ENCODE data around the gene CHST8. TPM values are rescaled to one million over a fixed set of nuclear protein-coding genes. Genes with fewer than 3 reads are reported as not detected.

The CHST8 gene
- total RNA-seq, 2 experiments from 2014 or later = not detected

- no peaks in the 10 kb centered on the region for H3K9me3 Mint-ChIP-seq
- POLR2A ChIA-PET = no interaction called here
- no peaks in the 10 kb centered on the region for H3K4me1 Mint-ChIP-seq
- ATAC-seq (ENCODE audit: low read depth) (no peak), DNase-seq (no peak)
- no peaks in the 10 kb centered on the region for H3K36me3 Mint-ChIP-seq
- no peak overlapping the region for H3K27ac Mint-ChIP-seq
- no peak overlapping the region for H3K4me3 Mint-ChIP-seq
- peaks cover 45% of the 10 kb centered on the region for H3K27me3 Mint-ChIP-seq
Observed at GRCh38 chr19:33622809-33623511, 1.2 kb downstream of the CHST8 start.

- Mint-ChIP-seq H3K27me3 (peaks cover 38% of the 10 kb centered on the region), H3K9me3 (no peaks in the 10 kb centered on the region), H3K4me1 (no peaks in the 10 kb centered on the region), H3K27ac (no peak overlapping the region), H3K36me3 (no peaks in the 10 kb centered on the region), H3K4me3 (no peak overlapping the region)
- POLR2A ChIA-PET = no interaction called here
- DNase-seq = no peak
- no peak for ATAC-seq (ENCODE audit: low read depth)
Observed at GRCh38 chr19:33624586-33624985, 2.8 kb downstream of the CHST8 start.

DNA sequence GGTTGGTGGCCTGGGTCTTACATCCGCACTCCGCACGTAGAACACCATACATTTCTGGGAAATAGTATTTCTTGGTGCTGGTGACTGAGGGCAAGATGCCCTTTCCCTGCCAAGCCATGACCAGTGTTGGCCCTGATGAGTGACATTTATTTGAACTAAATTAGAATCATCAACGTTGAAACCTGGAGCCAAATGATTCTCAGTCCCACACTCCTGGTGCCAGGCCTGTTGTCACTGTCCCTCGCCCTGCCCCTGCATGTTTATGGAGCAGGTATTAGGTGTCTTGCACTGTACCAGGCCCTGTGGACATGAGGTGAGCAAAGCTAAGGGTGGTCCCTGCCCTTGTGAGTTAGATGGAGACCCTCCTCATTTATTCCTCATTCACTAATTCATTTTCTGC, 5.8 kb downstream of the CHST8 start:
- ATAC-seq (ENCODE audit: low read depth) (no peak), DNase-seq (no peak)
- H3K27me3 Mint-ChIP-seq = peaks cover 26% of the 10 kb centered on the region
- H3K36me3 Mint-ChIP-seq = no peaks in the 10 kb centered on the region
- POLR2A ChIA-PET = no interaction called here
- H3K9me3 Mint-ChIP-seq = no peaks in the 10 kb centered on the region
- no peaks in the 10 kb centered on the region for H3K4me1 Mint-ChIP-seq
- H3K4me3 Mint-ChIP-seq = no peak overlapping the region
- no peak overlapping the region for H3K27ac Mint-ChIP-seq

DNA sequence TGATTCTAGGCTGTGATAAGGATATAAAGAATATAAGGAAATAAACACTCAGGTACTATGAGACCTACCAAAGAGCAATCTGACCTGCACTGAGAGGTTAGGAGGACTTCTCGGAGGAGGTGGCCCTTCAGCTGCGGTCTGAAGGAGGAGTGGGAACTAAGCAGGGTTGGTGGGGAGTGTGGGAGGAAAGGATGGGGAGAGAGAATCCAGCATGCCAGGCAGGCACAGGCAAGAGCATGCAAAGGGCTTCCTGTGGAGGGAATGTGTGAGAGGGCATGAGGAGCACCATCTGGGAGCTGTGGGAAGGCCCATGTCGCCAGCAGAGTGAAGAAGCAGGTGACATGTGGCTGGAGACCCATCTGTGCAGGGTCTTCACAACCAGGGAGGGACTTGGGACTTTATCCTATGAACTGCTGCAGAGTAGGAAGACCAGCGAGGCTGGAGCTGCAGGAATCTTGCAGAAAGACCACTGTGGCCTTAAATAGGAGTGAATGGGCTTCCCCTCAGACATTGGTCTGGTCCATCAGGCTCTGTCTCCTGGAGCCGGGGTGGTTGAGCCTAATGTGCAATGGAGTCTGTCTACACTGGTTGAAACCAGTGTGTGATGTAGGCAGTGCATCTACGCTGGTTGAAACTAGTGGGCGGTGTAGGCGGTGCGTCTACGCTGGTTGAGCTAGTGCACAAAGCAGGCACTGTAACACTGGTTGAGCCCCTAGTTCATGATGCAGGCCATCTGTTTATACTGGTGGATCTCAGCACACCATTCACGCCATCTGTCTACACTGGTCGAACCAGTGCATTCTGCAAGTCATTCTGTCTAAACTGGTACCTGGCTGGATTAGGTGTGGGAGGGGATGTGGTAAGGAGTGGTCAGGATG, 6.4 kb downstream of the CHST8 start:
- Mint-ChIP-seq H3K27me3 (peaks cover 20% of the 10 kb centered on the region), H3K4me3 (no peak overlapping the region), H3K9me3 (no peaks in the 10 kb centered on the region), H3K4me1 (no peaks in the 10 kb centered on the region), H3K27ac (no peak overlapping the region), H3K36me3 (no peaks in the 10 kb centered on the region)
- no peak for DNase-seq
- ATAC-seq (ENCODE audit: low read depth) = no peak
- POLR2A ChIA-PET = no interaction called here

- POLR2A ChIA-PET = no interaction called here
- ATAC-seq (ENCODE audit: low read depth) (no peak), DNase-seq (no peak)
- no peaks in the 10 kb centered on the region for H3K4me1 Mint-ChIP-seq
- H3K27me3 Mint-ChIP-seq = peaks cover 10% of the 10 kb centered on the region
- H3K36me3 Mint-ChIP-seq = no peaks in the 10 kb centered on the region
- H3K27ac Mint-ChIP-seq = no peak overlapping the region
- no peaks in the 10 kb centered on the region for H3K9me3 Mint-ChIP-seq
- H3K4me3 Mint-ChIP-seq = no peak overlapping the region
Observed at GRCh38 chr19:33628921-33629825, 7.4 kb downstream of the CHST8 start.

GRCh38 chr19:33629826-33630375, 8.1 kb downstream of the CHST8 start:
- Mint-ChIP-seq H3K27me3 (peaks cover 3% of the 10 kb centered on the region), H3K9me3 (no peaks in the 10 kb centered on the region), H3K36me3 (no peaks in the 10 kb centered on the region), H3K4me1 (no peaks in the 10 kb centered on the region), H3K4me3 (no peak overlapping the region), H3K27ac (no peak overlapping the region)
- POLR2A ChIA-PET = no interaction called here
- DNase-seq = no peak
- no peak for ATAC-seq (ENCODE audit: low read depth)

DNA sequence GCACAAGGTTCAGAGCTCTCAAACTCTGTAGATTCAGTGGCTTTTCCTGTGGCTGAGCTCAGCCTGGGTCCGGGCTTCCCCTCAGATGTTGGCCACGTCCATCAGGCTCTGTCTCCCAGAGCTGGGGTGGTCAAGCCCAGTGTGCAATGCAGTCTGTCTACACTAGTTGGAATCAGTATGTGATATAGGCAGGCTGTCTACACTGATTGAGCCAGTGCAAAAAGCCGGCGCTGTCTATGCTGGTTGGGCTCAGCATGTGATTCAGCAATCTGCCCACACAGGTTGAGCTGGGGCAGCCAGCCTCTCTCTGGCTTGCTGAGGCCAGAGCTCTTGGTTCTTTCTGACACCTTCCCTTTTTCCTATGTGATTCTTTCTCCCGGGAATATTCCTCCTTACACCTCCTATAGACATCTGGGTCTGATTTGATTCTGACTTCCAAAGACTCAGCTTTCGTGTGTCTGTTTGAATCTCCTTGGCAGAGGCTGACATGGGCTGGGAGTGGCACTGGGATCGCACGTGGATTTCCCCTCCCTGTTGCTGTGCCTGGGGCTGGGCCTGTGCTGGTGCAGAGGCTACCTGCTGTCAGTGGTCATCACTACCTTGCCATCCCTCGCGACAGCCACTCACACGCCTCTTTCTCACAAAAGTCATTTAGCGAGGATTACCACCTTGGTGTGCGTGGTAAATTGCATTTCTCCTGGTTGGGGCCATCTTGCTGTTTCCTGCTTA, 9.3 kb downstream of the CHST8 start:
- Mint-ChIP-seq H3K27me3 (no peaks in the 10 kb centered on the region), H3K4me3 (no peak overlapping the region), H3K9me3 (no peaks in the 10 kb centered on the region), H3K36me3 (no peaks in the 10 kb centered on the region), H3K4me1 (no peaks in the 10 kb centered on the region), H3K27ac (no peak overlapping the region)
- DNase-seq (no peak), ATAC-seq (ENCODE audit: low read depth) (no peak)
- POLR2A ChIA-PET = no interaction called here

GRCh38 chr19:33631609-33631973, 9.8 kb downstream of the CHST8 start:
- POLR2A ChIA-PET = no interaction called here
- no peak for DNase-seq
- H3K4me3 Mint-ChIP-seq = no peak overlapping the region

GRCh38 chr19:33634361-33635091, 12.8 kb downstream of the CHST8 start:
- POLR2A ChIA-PET = no interaction called here
- no peak for DNase-seq
- H3K9me3 Mint-ChIP-seq = peaks cover 2% of the 10 kb centered on the region
- no peak overlapping the region for H3K4me3 Mint-ChIP-seq
- H3K36me3 Mint-ChIP-seq = no peaks in the 10 kb centered on the region
- peaks cover 9% of the 10 kb centered on the region for H3K27me3 Mint-ChIP-seq
- no peak overlapping the region for H3K27ac Mint-ChIP-seq
- H3K4me1 Mint-ChIP-seq = no peaks in the 10 kb centered on the region
- no peak for ATAC-seq (ENCODE audit: low read depth)

More at GRCh38 chr19:33631609-33631973, 9.8 kb downstream of the CHST8 start:
- Mint-ChIP-seq H3K27ac (no peak overlapping the region), H3K9me3 (peaks cover 2% of the 10 kb centered on the region), H3K36me3 (no peaks in the 10 kb centered on the region), H3K27me3 (no peaks in the 10 kb centered on the region), H3K4me1 (no peaks in the 10 kb centered on the region)
- no peak for ATAC-seq (ENCODE audit: low read depth)

DNA sequence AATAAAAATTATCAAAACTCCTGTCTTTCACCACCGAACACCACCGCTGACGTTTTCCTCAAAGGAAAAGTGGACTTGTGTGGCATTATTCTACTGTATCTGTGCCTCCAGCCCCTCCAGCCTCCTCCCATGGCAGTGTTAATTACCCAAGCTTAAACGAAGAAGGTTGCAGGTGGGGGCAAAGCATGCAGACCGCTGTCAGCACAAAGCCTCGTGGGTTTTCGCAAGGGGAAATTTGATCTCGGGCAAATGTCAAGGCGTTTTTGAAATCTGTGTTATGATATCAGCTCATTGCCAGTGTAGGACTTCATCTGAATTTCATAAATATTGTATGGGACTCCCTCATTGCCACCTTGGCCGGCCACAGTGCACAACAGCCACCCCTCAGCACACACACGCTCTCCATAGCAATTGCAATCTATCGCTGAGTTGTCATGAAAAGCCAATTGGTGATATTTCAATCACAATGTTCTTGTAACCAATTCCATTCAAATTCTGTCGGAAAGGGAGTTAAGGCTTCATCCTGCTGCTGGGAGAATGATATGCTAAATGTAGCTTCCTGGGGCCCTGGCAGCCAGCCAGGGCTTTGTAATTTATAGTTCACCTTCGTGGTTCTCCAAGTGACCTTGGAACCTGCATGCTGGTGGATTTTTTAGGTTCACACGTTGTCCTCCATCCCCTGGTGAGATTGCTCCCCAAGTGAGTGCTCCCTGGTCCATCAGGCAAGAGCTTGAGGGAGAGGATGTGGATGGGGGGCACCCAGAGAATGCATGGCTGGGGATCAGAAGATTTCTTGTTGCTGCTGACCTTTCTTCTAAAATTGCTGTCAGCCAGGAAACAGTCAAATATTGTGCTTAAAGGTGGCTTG, 16.6 kb downstream of the CHST8 start:
- ATAC-seq (ENCODE audit: low read depth) (no peak), DNase-seq (no peak)
- POLR2A ChIA-PET = no interaction called here
- no peak overlapping the region for H3K27ac Mint-ChIP-seq
- no peak overlapping the region for H3K4me3 Mint-ChIP-seq
- H3K27me3 Mint-ChIP-seq = peaks cover 9% of the 10 kb centered on the region
- H3K9me3 Mint-ChIP-seq = peaks cover 2% of the 10 kb centered on the region
- no peaks in the 10 kb centered on the region for H3K36me3 Mint-ChIP-seq
- H3K4me1 Mint-ChIP-seq = no peaks in the 10 kb centered on the region

DNA sequence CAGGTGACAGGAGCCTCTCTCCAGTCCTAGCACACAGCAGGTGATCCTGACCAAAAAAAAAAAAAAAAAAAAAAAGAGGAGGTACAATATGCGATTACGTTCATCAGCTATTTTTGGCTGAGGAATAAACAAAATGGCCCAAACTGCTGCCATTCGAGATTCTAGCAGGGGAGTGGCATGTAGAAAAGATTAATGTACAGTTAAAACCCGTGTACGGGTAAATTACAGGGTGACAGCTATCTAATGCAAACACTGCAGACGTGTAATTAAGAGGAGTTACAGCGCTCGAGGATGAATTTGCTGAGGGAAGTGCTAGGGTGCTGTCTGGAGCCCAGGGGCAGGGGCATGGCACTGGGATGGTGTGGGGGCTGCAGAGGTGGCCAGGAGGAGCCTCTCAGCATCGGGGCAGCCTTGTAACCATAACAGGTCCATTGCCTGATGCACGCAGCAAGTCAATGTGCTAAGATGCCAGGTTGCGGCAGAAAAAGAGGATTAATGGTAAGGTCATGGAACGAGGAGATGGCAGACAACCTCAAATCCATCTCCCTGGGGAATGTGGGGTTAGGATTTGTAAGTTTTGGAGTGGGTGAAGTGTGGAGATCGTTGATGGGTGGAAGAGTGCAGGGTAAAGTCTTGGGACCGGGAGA, 17.4 kb downstream of the CHST8 start:
- ATAC-seq (ENCODE audit: low read depth) (no peak), DNase-seq (no peak)
- H3K9me3 Mint-ChIP-seq = peaks cover 2% of the 10 kb centered on the region
- no peaks in the 10 kb centered on the region for H3K4me1 Mint-ChIP-seq
- POLR2A ChIA-PET = no interaction called here
- H3K4me3 Mint-ChIP-seq = no peak overlapping the region
- no peak overlapping the region for H3K27ac Mint-ChIP-seq
- H3K27me3 Mint-ChIP-seq = peaks cover 9% of the 10 kb centered on the region
- H3K36me3 Mint-ChIP-seq = no peaks in the 10 kb centered on the region
